Measurements from ENCODE around the gene LRCH1. TPM values are rescaled to one million over a fixed set of nuclear protein-coding genes. Genes with fewer than 3 reads are reported as not detected.
"Not testable (repeated sequence)": the region's sequence is repeated elsewhere in the genome, so short reads cannot be mapped to it uniquely, and the experiment has no call there.

Gene LRCH1
- total RNA-seq, 4 donors from 2014 or later = 13.6 to 29.7 (median 18.5) TPM

- Histone ChIP-seq H3K27ac (no peak overlapping the region), H3K36me3 (no peaks in the 10 kb centered on the region), H3K4me1 (peaks cover 0 to 4% (median 0%) of the 10 kb centered on the region in 4 donors), H3K9me3 (no peaks in the 10 kb centered on the region), H3K4me3 (no peak overlapping the region), H3K27me3 (no peaks in the 10 kb centered on the region)
- DNase-seq = no peak
- TF ChIP-seq POLR2A (IDR thresholded peaks at IDR 0.05) (no peak), CTCF (IDR thresholded peaks at IDR 0.05) (no peak)
Measured at GRCh38 chr13:46761866-46762265, 208.9 kb downstream of the LRCH1 start.

GRCh38 chr13:46769925-46770324 is 217.0 kb downstream of the LRCH1 start:
- H3K27ac ChIP-seq, H3K4me1 ChIP-seq, H3K4me3 ChIP-seq, DNase-seq, H3K9me3 ChIP-seq, H3K27me3 ChIP-seq: not testable (repeated sequence)
- H3K36me3 ChIP-seq = peaks cover 0 to 43% (median 0%) of the 10 kb centered on the region in 3 donors

- Histone ChIP-seq H3K9me3 (no peaks in the 10 kb centered on the region), H3K4me1 (no peaks in the 10 kb centered on the region), H3K27ac (no peak overlapping the region), H3K4me3 (no peak overlapping the region), H3K36me3 (peaks cover 0 to 57% (median 0%) of the 10 kb centered on the region in 3 donors), H3K27me3 (no peaks in the 10 kb centered on the region)
- DNase-seq = no peak
- TF ChIP-seq POLR2A (IDR thresholded peaks at IDR 0.05) (no peak), CTCF (IDR thresholded peaks at IDR 0.05) (no peak)
Measured at GRCh38 chr13:46771693-46772092, 218.7 kb downstream of the LRCH1 start.

GRCh38 chr13:46773541-46773940 is 220.6 kb downstream of the LRCH1 start:
- Histone ChIP-seq H3K4me1 (no peaks in the 10 kb centered on the region), H3K36me3 (peaks cover 0 to 70% (median 0%) of the 10 kb centered on the region in 3 donors), H3K27ac (no peak overlapping the region), H3K27me3 (no peaks in the 10 kb centered on the region), H3K9me3 (no peaks in the 10 kb centered on the region), H3K4me3 (no peak overlapping the region)
- no peak for DNase-seq
- TF ChIP-seq POLR2A (IDR thresholded peaks at IDR 0.05) = no peak
- no peak for TF ChIP-seq CTCF (IDR thresholded peaks at IDR 0.05)

GRCh38 chr13:46775385-46776107 is 222.6 kb downstream of the LRCH1 start:
- no peak for DNase-seq
- no peak overlapping the region for H3K27ac ChIP-seq
- no peak for TF ChIP-seq CTCF (IDR thresholded peaks at IDR 0.05)
- TF ChIP-seq POLR2A (IDR thresholded peaks at IDR 0.05) = no peak
- H3K27me3 ChIP-seq = no peaks in the 10 kb centered on the region
- peaks cover 0 to 80% (median 2%) of the 10 kb centered on the region in 3 donors for H3K36me3 ChIP-seq
- no peaks in the 10 kb centered on the region for H3K9me3 ChIP-seq
- H3K4me1 ChIP-seq = no peaks in the 10 kb centered on the region
- H3K4me3 ChIP-seq = no peak overlapping the region

GRCh38 chr13:46778095-46778494 is 225.1 kb downstream of the LRCH1 start:
- Histone ChIP-seq H3K27ac (no peak overlapping the region), H3K36me3 (peaks cover 0 to 74% (median 3%) of the 10 kb centered on the region in 3 donors), H3K4me1 (no peaks in the 10 kb centered on the region), H3K27me3 (no peaks in the 10 kb centered on the region), H3K4me3 (no peak overlapping the region), H3K9me3 (no peaks in the 10 kb centered on the region)
- TF ChIP-seq POLR2A (IDR thresholded peaks at IDR 0.05) (no peak), CTCF (IDR thresholded peaks at IDR 0.05) (no peak)
- no peak for DNase-seq
